ENCODE results near the gene ACSBG1. TPM values are rescaled to one million over a fixed set of nuclear protein-coding genes. Genes with fewer than 3 reads are reported as not detected.

The ACSBG1 gene
- total RNA-seq, 5 donors from 2014 or later (not counting 1 experiment from before 2014, with no cell fraction given): not detected

- no peaks in the 10 kb centered on the region for H3K9me3 Mint-ChIP-seq
- Histone ChIP-seq H3K9me3 (no peaks in the 10 kb centered on the region), H3K27ac (ENCODE audit: low read length) (no peak overlapping the region), H3K4me1 (ENCODE audit: control insufficient read depth in 1 of 2, extremely low read depth in 1 of 2, insufficient read depth in 2 of 2, low read length in 2 of 2) (peaks cover 0 to 3% of the 10 kb centered on the region in 2 experiments), H3K4me3 (ENCODE audit: control insufficient read depth in 1 of 2, extremely low read depth in 1 of 2, low read length in 1 of 2) (no peak overlapping the region), H3K36me3 (ENCODE audit: control insufficient read depth in 2 of 2, extremely low read depth in 1 of 2, insufficient read depth in 1 of 2, low read length in 1 of 2) (no peaks in the 10 kb centered on the region), H3K27me3 (replicated peaks in 1 of 2; ENCODE audit: control insufficient read depth in 2 of 2, extremely low read depth in 1 of 2, insufficient read depth in 2 of 2, low read length in 1 of 2) (peaks cover 0 to 2% of the 10 kb centered on the region in 2 experiments)
- ATAC-seq (replicated peaks in 1 of 4) (no peak), DNase-seq (no peak)
- CTCF ChIA-PET: no interaction called here
- POLR2A ChIA-PET: no interaction called here
- whole genome bisulfite sequencing (ENCODE audit: insufficient coverage): no CpG with 5 or more reads among the region's 5 CpGs
- peak overlapping the region in 1 of 2 donors; percentile 25 for H3K27ac Mint-ChIP-seq
- H3K4me3 Mint-ChIP-seq: no peak overlapping the region
- peaks cover 0 to 5% of the 10 kb centered on the region in 2 donors for H3K27me3 Mint-ChIP-seq
- H3K36me3 Mint-ChIP-seq: no peaks in the 10 kb centered on the region
- peaks cover 0 to 14% (median 10%) of the 10 kb centered on the region in 3 donors for H3K4me1 Mint-ChIP-seq
Observed at GRCh38 chr15:78222745-78223395, 11.5 kb downstream of the ACSBG1 start.

GRCh38 chr15:78220713-78221112 is 13.7 kb downstream of the ACSBG1 start:
- Mint-ChIP-seq H3K27ac (no peak overlapping the region), H3K4me3 (no peak overlapping the region), H3K36me3 (no peaks in the 10 kb centered on the region), H3K27me3 (peaks cover 3 to 5% of the 10 kb centered on the region in 2 donors), H3K9me3 (no peaks in the 10 kb centered on the region), H3K4me1 (peaks cover 0 to 12% (median 8%) of the 10 kb centered on the region in 3 donors)
- Histone ChIP-seq H3K4me3 (ENCODE audit: control insufficient read depth in 1 of 2, extremely low read depth in 1 of 2, low read length in 1 of 2) (no peak overlapping the region), H3K27ac (ENCODE audit: low read length) (no peak overlapping the region), H3K4me1 (ENCODE audit: control insufficient read depth in 1 of 2, extremely low read depth in 1 of 2, insufficient read depth in 2 of 2, low read length in 2 of 2) (peaks cover 0 to 3% of the 10 kb centered on the region in 2 experiments), H3K36me3 (ENCODE audit: control insufficient read depth in 2 of 2, extremely low read depth in 1 of 2, insufficient read depth in 1 of 2, low read length in 1 of 2) (no peaks in the 10 kb centered on the region), H3K27me3 (replicated peaks in 1 of 2; ENCODE audit: control insufficient read depth in 2 of 2, extremely low read depth in 1 of 2, insufficient read depth in 2 of 2, low read length in 1 of 2) (peaks cover 0 to 2% of the 10 kb centered on the region in 2 experiments), H3K9me3 (no peaks in the 10 kb centered on the region)
- ATAC-seq (replicated peaks in 1 of 4): no peak
- DNase-seq: no peak
- POLR2A ChIA-PET: no interaction called here
- CTCF ChIA-PET: no interaction called here
- no CpG with 5 or more reads among the region's 1 CpG for WGBS (ENCODE audit: insufficient coverage)

- no peaks in the 10 kb centered on the region for H3K4me1 Mint-ChIP-seq
- Histone ChIP-seq H3K36me3 (ENCODE audit: control insufficient read depth in 2 of 2, extremely low read depth in 1 of 2, insufficient read depth in 1 of 2, low read length in 1 of 2) (no peaks in the 10 kb centered on the region), H3K4me3 (ENCODE audit: control insufficient read depth in 1 of 2, extremely low read depth in 1 of 2, low read length in 1 of 2) (no peak overlapping the region), H3K9me3 (no peaks in the 10 kb centered on the region), H3K4me1 (ENCODE audit: control insufficient read depth in 1 of 2, extremely low read depth in 1 of 2, insufficient read depth in 2 of 2, low read length in 2 of 2) (no peaks in the 10 kb centered on the region), H3K27me3 (replicated peaks in 1 of 2; ENCODE audit: control insufficient read depth in 2 of 2, extremely low read depth in 1 of 2, insufficient read depth in 2 of 2, low read length in 1 of 2) (peaks cover 0 to 23% of the 10 kb centered on the region in 2 experiments), H3K27ac (ENCODE audit: low read length) (no peak overlapping the region)
- H3K36me3 Mint-ChIP-seq: no peaks in the 10 kb centered on the region
- H3K27ac Mint-ChIP-seq: no peak overlapping the region
- DNase-seq (no peak), ATAC-seq (replicated peaks in 1 of 4) (no peak)
- no peaks in the 10 kb centered on the region for H3K9me3 Mint-ChIP-seq
- ChIA-PET POLR2A (no interaction called here), CTCF (no interaction called here)
- H3K27me3 Mint-ChIP-seq: peaks cover 8 to 15% of the 10 kb centered on the region in 2 donors
- no peak overlapping the region for H3K4me3 Mint-ChIP-seq
- WGBS (ENCODE audit: insufficient coverage): 94% methylated on average over 6 of the region's 7 CpGs
Observed at GRCh38 chr15:78216276-78217104, 17.9 kb downstream of the ACSBG1 start.

- 82% methylated on average over 3 of the region's 4 CpGs for WGBS (ENCODE audit: insufficient coverage)
- DNase-seq (no peak), ATAC-seq (replicated peaks in 1 of 4) (no peak)
- Histone ChIP-seq H3K27ac (ENCODE audit: low read length) (no peak overlapping the region), H3K27me3 (replicated peaks in 1 of 2; ENCODE audit: control insufficient read depth in 2 of 2, extremely low read depth in 1 of 2, insufficient read depth in 2 of 2, low read length in 1 of 2) (peaks cover 0 to 23% of the 10 kb centered on the region in 2 experiments), H3K4me3 (ENCODE audit: control insufficient read depth in 1 of 2, extremely low read depth in 1 of 2, low read length in 1 of 2) (no peak overlapping the region), H3K4me1 (ENCODE audit: control insufficient read depth in 1 of 2, extremely low read depth in 1 of 2, insufficient read depth in 2 of 2, low read length in 2 of 2) (no peaks in the 10 kb centered on the region), H3K36me3 (ENCODE audit: control insufficient read depth in 2 of 2, extremely low read depth in 1 of 2, insufficient read depth in 1 of 2, low read length in 1 of 2) (no peaks in the 10 kb centered on the region), H3K9me3 (no peaks in the 10 kb centered on the region)
- POLR2A ChIA-PET: no interaction called here
- H3K36me3 Mint-ChIP-seq: no peaks in the 10 kb centered on the region
- H3K4me1 Mint-ChIP-seq: no peaks in the 10 kb centered on the region
- no peak overlapping the region for H3K4me3 Mint-ChIP-seq
- CTCF ChIA-PET: no interaction called here
- H3K27me3 Mint-ChIP-seq: peaks cover 3 to 15% of the 10 kb centered on the region in 2 donors
- H3K27ac Mint-ChIP-seq: no peak overlapping the region
- no peaks in the 10 kb centered on the region for H3K9me3 Mint-ChIP-seq
Observed at GRCh38 chr15:78213956-78214355, 20.4 kb downstream of the ACSBG1 start.

- H3K4me3 ChIP-seq (ENCODE audit: control insufficient read depth in 1 of 2, extremely low read depth in 1 of 2, low read length in 1 of 2): no peak overlapping the region
- H3K27me3 ChIP-seq (replicated peaks in 1 of 2; ENCODE audit: control insufficient read depth in 2 of 2, extremely low read depth in 1 of 2, insufficient read depth in 2 of 2, low read length in 1 of 2): peaks cover 0 to 23% of the 10 kb centered on the region in 2 experiments
- H3K4me1 Mint-ChIP-seq: no peaks in the 10 kb centered on the region
- H3K27ac ChIP-seq (ENCODE audit: low read length): no peak overlapping the region
- H3K27ac Mint-ChIP-seq: no peak overlapping the region
- H3K9me3 Mint-ChIP-seq: no peaks in the 10 kb centered on the region
- peaks cover 3 to 15% of the 10 kb centered on the region in 2 donors for H3K27me3 Mint-ChIP-seq
- no peaks in the 10 kb centered on the region for H3K4me1 ChIP-seq (ENCODE audit: control insufficient read depth in 1 of 2, extremely low read depth in 1 of 2, insufficient read depth in 2 of 2, low read length in 2 of 2)
- POLR2A ChIA-PET: no interaction called here
- no peak overlapping the region for H3K4me3 Mint-ChIP-seq
- CTCF ChIA-PET: no interaction called here
- ATAC-seq (replicated peaks in 1 of 4): no peak
- no peaks in the 10 kb centered on the region for H3K36me3 ChIP-seq (ENCODE audit: control insufficient read depth in 2 of 2, extremely low read depth in 1 of 2, insufficient read depth in 1 of 2, low read length in 1 of 2)
- no peaks in the 10 kb centered on the region for H3K36me3 Mint-ChIP-seq
- no peak for DNase-seq
- 89% methylated on average over 6 of the region's 6 CpGs for WGBS (ENCODE audit: insufficient coverage)
- H3K9me3 ChIP-seq: no peaks in the 10 kb centered on the region
Observed at GRCh38 chr15:78213425-78213750, 21.0 kb downstream of the ACSBG1 start.

- no peak for DNase-seq
- CTCF ChIA-PET: no interaction called here
- WGBS (ENCODE audit: insufficient coverage): 82% methylated on average over 16 of the region's 17 CpGs
- H3K27me3 Mint-ChIP-seq: peaks cover 3 to 15% of the 10 kb centered on the region in 2 donors
- Histone ChIP-seq H3K4me3 (ENCODE audit: control insufficient read depth in 1 of 2, extremely low read depth in 1 of 2, low read length in 1 of 2) (no peak overlapping the region), H3K36me3 (ENCODE audit: control insufficient read depth in 2 of 2, extremely low read depth in 1 of 2, insufficient read depth in 1 of 2, low read length in 1 of 2) (no peaks in the 10 kb centered on the region), H3K27ac (ENCODE audit: low read length) (no peak overlapping the region), H3K9me3 (no peaks in the 10 kb centered on the region), H3K4me1 (ENCODE audit: control insufficient read depth in 1 of 2, extremely low read depth in 1 of 2, insufficient read depth in 2 of 2, low read length in 2 of 2) (no peaks in the 10 kb centered on the region), H3K27me3 (replicated peaks in 1 of 2; ENCODE audit: control insufficient read depth in 2 of 2, extremely low read depth in 1 of 2, insufficient read depth in 2 of 2, low read length in 1 of 2) (peaks cover 0 to 23% of the 10 kb centered on the region in 2 experiments)
- H3K4me3 Mint-ChIP-seq: no peak overlapping the region
- no peaks in the 10 kb centered on the region for H3K9me3 Mint-ChIP-seq
- POLR2A ChIA-PET: no interaction called here
- no peak overlapping the region for H3K27ac Mint-ChIP-seq
- ATAC-seq (replicated peaks in 1 of 4): no peak
- H3K36me3 Mint-ChIP-seq: no peaks in the 10 kb centered on the region
- no peaks in the 10 kb centered on the region for H3K4me1 Mint-ChIP-seq
Observed at GRCh38 chr15:78212546-78213424, 21.6 kb downstream of the ACSBG1 start.
